ENCODE measurements around the gene CYLD.

Gene CYLD

DNA sequence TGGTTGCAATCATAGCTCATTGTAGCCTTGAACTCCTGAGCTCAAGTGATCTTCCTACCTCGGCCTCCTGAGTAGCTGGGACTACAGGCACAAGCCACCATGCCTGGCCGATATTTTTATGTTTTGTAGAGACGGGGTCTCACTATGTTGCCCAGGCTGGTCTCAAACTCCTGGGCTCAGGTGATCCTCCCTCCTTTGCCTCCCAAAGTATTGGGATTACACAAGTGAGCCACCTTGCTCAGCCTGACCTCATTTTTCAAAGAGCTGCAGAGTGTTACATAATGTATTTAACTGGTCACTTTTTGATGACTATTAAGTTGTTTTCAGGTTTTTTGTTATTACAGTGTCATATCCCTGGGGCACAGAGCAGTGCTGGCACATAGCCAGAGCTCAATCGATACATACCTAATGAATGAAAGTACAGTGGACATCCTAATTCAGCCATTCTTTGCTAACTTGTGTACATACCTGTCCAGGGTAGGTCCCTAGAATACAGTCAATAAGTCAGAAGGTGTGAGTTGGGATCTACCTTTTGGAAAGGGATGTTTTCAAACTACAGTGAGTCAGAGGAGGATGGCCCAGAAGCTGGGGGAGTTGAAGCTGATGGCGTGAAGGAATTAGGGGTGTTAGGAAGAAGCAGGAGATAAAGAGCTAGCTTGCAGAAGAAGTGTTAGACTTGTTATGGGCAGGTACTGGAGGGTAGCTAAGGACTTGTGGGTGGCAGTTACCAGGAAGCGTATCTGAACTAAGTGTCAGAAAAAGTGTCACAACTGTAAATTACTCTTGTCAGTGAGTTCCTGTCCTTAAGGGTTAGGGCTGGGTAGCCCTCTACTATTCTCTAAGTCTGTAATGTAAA, 20.1 kb upstream of the CYLD start:
- H3K9me3 ChIP-seq (ENCODE audit: insufficient read depth, low read length), result 0 out of 2 replicates have a peak, but pooled peaks cover 5% of the 10 kb centered on the region
- no peaks in the 10 kb centered on the region for H3K36me3 ChIP-seq (ENCODE audit: insufficient read depth, insufficient read length, low read length)
- no peak overlapping the region for H3K4me3 ChIP-seq (ENCODE audit: insufficient read length, low read depth)
- DNase-seq (ENCODE audit: low read depth, low spot score), result no peak
- H3K4me1 ChIP-seq (ENCODE audit: insufficient read depth, insufficient read length), result peaks cover 4% of the 10 kb centered on the region
- no peaks in the 10 kb centered on the region for H3K27me3 ChIP-seq (ENCODE audit: insufficient read depth, insufficient read length)
- TF ChIP-seq SUZ12 (IDR thresholded peaks at IDR 0.05; ENCODE audit: extremely low read depth, insufficient read depth, insufficient read length) (no peak), YY1 (IDR thresholded peaks at IDR 0.05; ENCODE audit: insufficient read depth, insufficient read length) (no peak), ZNF274 (IDR thresholded peaks at IDR 0.05; ENCODE audit: low read depth, low read length) (no peak)
- H3K9ac ChIP-seq (ENCODE audit: insufficient read length, low read depth), result no peak overlapping the region

DNA sequence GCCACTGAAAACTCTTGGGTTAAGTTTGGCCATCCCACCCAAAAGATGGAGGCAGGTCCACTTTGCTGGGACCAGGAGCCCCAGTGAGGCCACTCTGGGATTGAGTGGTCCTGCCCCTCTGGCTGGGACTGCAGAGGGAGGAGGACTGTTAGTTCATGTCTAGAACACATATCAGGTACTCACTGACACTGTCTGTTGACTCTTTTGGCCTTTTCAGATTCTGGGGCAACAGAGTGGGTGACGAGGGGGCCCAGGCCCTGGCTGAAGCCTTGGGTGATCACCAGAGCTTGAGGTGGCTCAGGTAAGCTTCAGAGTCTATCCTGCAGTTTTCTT, 19.5 kb upstream of the CYLD start:
- TF ChIP-seq YY1 (IDR thresholded peaks at IDR 0.05; ENCODE audit: insufficient read depth, insufficient read length), result no peak
- TF ChIP-seq ZNF274 (IDR thresholded peaks at IDR 0.05; ENCODE audit: low read depth, low read length), result no peak
- no peak for TF ChIP-seq SUZ12 (IDR thresholded peaks at IDR 0.05; ENCODE audit: extremely low read depth, insufficient read depth, insufficient read length)
- no peaks in the 10 kb centered on the region for H3K36me3 ChIP-seq (ENCODE audit: insufficient read depth, insufficient read length, low read length)
- no peaks in the 10 kb centered on the region for H3K27me3 ChIP-seq (ENCODE audit: insufficient read depth, insufficient read length)
- no peak for DNase-seq (ENCODE audit: low read depth, low spot score)
- peaks cover 4% of the 10 kb centered on the region for H3K4me1 ChIP-seq (ENCODE audit: insufficient read depth, insufficient read length)
- H3K9me3 ChIP-seq (ENCODE audit: insufficient read depth, low read length), result 0 out of 2 replicates have a peak, but pooled peaks cover 5% of the 10 kb centered on the region
- no peak overlapping the region for H3K9ac ChIP-seq (ENCODE audit: insufficient read length, low read depth)
- no peak overlapping the region for H3K4me3 ChIP-seq (ENCODE audit: insufficient read length, low read depth)

DNA sequence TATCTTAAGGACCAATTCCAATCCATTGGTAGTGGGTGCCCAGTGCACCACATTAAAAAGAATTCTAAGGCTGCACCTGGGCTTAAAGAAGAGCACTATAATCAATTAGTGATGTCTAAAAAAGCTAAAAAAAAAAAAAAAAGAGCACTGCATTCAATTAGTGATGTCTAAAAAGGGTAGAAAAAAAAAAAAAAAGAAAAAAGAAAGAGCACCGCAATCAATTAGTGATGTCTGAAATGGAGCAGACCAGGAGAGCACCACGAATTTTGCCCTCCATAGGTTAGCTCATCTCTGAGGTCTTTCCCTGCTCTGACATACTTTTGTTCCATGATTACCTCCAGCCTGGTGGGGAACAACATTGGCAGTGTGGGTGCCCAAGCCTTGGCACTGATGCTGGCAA, 18.9 kb upstream of the CYLD start:
- TF ChIP-seq SUZ12 (IDR thresholded peaks at IDR 0.05; ENCODE audit: extremely low read depth, insufficient read depth, insufficient read length) (no peak), YY1 (IDR thresholded peaks at IDR 0.05; ENCODE audit: insufficient read depth, insufficient read length) (no peak), ZNF274 (IDR thresholded peaks at IDR 0.05; ENCODE audit: low read depth, low read length) (no peak)
- no peak overlapping the region for H3K4me3 ChIP-seq (ENCODE audit: insufficient read length, low read depth)

DNA sequence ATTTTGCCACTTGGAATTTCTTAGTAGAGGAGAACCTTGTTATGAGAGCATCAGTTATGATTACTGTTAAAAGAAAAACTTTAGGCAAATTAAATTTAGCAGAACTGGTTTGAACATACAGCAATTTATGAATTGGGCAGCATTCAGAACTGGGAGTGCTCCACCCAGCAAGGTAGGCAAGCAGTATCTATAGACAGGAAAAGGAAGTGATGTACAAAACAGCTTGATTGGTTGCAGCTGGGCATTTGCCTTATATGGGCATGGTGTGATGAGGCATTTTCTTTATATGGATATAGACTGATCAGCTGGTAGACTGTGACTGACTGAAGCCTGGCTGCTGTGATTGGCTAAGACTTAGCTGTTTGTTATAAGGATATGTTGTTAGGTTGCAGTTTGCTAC, 17.6 kb upstream of the CYLD start:
- H3K9ac ChIP-seq (ENCODE audit: insufficient read length, low read depth), result no peak overlapping the region
- 0 out of 2 replicates have a peak, but pooled peaks cover 5% of the 10 kb centered on the region for H3K9me3 ChIP-seq (ENCODE audit: insufficient read depth, low read length)
- TF ChIP-seq SUZ12 (IDR thresholded peaks at IDR 0.05; ENCODE audit: extremely low read depth, insufficient read depth, insufficient read length) (no peak), ZNF274 (IDR thresholded peaks at IDR 0.05; ENCODE audit: low read depth, low read length) (no peak), YY1 (IDR thresholded peaks at IDR 0.05; ENCODE audit: insufficient read depth, insufficient read length) (no peak)
- DNase-seq (ENCODE audit: low read depth, low spot score), result no peak
- no peaks in the 10 kb centered on the region for H3K36me3 ChIP-seq (ENCODE audit: insufficient read depth, insufficient read length, low read length)
- no peak overlapping the region for H3K4me3 ChIP-seq (ENCODE audit: insufficient read length, low read depth)
- no peaks in the 10 kb centered on the region for H3K27me3 ChIP-seq (ENCODE audit: insufficient read depth, insufficient read length)
- H3K4me1 ChIP-seq (ENCODE audit: insufficient read depth, insufficient read length), result peaks cover 4% of the 10 kb centered on the region

More for the DNA sequence above, 18.9 kb upstream of the CYLD start:
- no peak overlapping the region for H3K9ac ChIP-seq (ENCODE audit: insufficient read length, low read depth)
- H3K27me3 ChIP-seq (ENCODE audit: insufficient read depth, insufficient read length), result no peaks in the 10 kb centered on the region
- no peak for DNase-seq (ENCODE audit: low read depth, low spot score)
- 0 out of 2 replicates have a peak, but pooled peaks cover 5% of the 10 kb centered on the region for H3K9me3 ChIP-seq (ENCODE audit: insufficient read depth, low read length)
- no peaks in the 10 kb centered on the region for H3K36me3 ChIP-seq (ENCODE audit: insufficient read depth, insufficient read length, low read length)
- peaks cover 4% of the 10 kb centered on the region for H3K4me1 ChIP-seq (ENCODE audit: insufficient read depth, insufficient read length)

DNA sequence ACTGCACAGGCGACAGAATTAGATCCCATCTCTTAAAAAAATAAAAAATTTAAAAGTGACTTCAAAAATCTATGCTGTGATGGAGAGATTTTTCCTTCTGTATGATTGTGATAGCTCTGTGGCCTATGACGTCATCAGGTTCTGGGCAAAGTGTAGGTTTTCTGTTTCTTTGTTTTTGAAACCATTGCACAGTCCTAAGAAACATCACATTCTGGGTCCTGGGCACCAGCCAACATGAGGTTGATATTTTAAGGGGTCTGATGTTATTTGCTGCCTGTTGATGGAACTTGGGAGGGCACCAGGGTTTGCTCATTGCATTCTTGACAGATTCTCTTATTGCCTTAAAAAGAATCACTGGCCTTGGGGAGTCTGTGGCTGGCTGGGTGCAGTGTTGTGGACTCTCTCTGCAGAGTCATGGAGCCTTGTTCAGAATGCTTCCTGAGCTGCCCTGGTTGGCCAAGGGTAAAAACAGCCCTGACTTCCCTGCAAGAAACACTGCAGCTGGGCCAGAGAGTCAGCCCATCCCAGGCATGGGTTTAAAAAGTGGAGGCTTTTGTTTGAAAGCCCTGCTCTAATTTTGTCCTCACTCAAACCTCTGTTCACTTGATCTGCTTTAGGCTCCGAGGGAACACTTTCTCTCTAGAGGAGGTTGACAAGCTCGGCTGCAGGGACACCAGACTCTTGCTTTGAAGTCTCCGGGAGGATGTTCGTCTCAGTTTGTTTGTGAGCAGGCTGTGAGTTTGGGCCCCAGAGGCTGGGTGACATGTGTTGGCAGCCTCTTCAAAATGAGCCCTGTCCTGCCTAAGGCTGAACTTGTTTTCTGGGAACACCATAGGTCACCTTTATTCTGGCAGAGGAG, 10.5 kb upstream of the CYLD start:
- Histone ChIP-seq H3K27me3 (ENCODE audit: insufficient read depth, insufficient read length) (no peaks in the 10 kb centered on the region), H3K9me3 (ENCODE audit: insufficient read depth, low read length) (no peaks in the 10 kb centered on the region), H3K36me3 (ENCODE audit: insufficient read depth, insufficient read length, low read length) (no peaks in the 10 kb centered on the region), H3K4me3 (ENCODE audit: insufficient read length, low read depth) (no peak overlapping the region), H3K4me1 (ENCODE audit: insufficient read depth, insufficient read length) (no peaks in the 10 kb centered on the region), H3K9ac (ENCODE audit: insufficient read length, low read depth) (no peak overlapping the region)
- TF ChIP-seq YY1 (IDR thresholded peaks at IDR 0.05; ENCODE audit: insufficient read depth, insufficient read length) (no peak), ZNF274 (IDR thresholded peaks at IDR 0.05; ENCODE audit: low read depth, low read length) (no peak), SUZ12 (IDR thresholded peaks at IDR 0.05; ENCODE audit: extremely low read depth, insufficient read depth, insufficient read length) (no peak)
- DNase-seq (ENCODE audit: low read depth, low spot score), result no peak

DNA sequence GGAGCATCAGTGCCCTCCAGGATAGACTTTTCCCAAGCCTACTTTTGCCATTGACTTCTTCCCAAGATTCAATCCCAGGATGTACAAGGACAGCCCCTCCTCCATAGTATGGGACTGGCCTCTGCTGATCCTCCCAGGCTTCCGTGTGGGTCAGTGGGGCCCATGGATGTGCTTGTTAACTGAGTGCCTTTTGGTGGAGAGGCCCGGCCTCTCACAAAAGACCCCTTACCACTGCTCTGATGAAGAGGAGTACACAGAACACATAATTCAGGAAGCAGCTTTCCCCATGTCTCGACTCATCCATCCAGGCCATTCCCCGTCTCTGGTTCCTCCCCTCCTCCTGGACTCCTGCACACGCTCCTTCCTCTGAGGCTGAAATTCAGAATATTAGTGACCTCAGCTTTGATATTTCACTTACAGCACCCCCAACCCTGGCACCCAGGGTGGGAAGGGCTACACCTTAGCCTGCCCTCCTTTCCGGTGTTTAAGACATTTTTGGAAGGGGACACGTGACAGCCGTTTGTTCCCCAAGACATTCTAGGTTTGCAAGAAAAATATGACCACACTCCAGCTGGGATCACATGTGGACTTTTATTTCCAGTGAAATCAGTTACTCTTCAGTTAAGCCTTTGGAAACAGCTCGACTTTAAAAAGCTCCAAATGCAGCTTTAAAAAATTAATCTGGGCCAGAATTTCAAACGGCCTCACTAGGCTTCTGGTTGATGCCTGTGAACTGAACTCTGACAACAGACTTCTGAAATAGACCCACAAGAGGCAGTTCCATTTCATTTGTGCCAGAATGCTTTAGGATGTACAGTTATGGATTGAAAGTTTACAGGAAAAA, 9.7 kb upstream of the CYLD start:
- DNase-seq (ENCODE audit: low read depth, low spot score), result no peak
- H3K9ac ChIP-seq (ENCODE audit: insufficient read length, low read depth), result no peak overlapping the region
- TF ChIP-seq SUZ12 (IDR thresholded peaks at IDR 0.05; ENCODE audit: extremely low read depth, insufficient read depth, insufficient read length) (no peak), ZNF274 (IDR thresholded peaks at IDR 0.05; ENCODE audit: low read depth, low read length) (no peak), YY1 (IDR thresholded peaks at IDR 0.05; ENCODE audit: insufficient read depth, insufficient read length) (no peak)

More for the DNA sequence above, 9.7 kb upstream of the CYLD start:
- Histone ChIP-seq H3K27me3 (ENCODE audit: insufficient read depth, insufficient read length) (peaks cover 2% of the 10 kb centered on the region), H3K4me3 (ENCODE audit: insufficient read length, low read depth) (no peak overlapping the region), H3K36me3 (ENCODE audit: insufficient read depth, insufficient read length, low read length) (no peaks in the 10 kb centered on the region), H3K4me1 (ENCODE audit: insufficient read depth, insufficient read length) (no peaks in the 10 kb centered on the region), H3K9me3 (ENCODE audit: insufficient read depth, low read length) (no peaks in the 10 kb centered on the region)
